Right ventricle myocardium inferior (tissue), 1 donor: ENCODE results near the gene CAMK2B. TPM values are rescaled to one million over a fixed set of nuclear protein-coding genes. Genes with fewer than 3 reads are reported as not detected.
"Not testable (repeated sequence)": the region's sequence is repeated elsewhere in the genome, so short reads cannot be mapped to it uniquely, and the experiment has no call there.

Experiments used
- ATAC-seq: fragments of 200-7000 bp; cut with Tn5 transposase; one replicate; pipeline ENCODE4 v1.9.1; 2020; ENCODE audit warnings: mild to moderate bottlenecking, moderate library complexity
- DNase-seq: peaks from one replicate; pipeline ENCODE4 v3.0.0; 2021; ENCODE audit errors: missing footprints
- intact Hi-C: fragments of 100-400 bp; cut with DNase I; formaldehyde crosslinking; loops from one replicate; pipeline ENCODE4 v1.11.0; 2022
- total RNA-seq: library from RNA; stranded (reverse); fragmentation: NEBNext Ultra II Directional; extraction: Animal tissue kit (Norgen Biotek cat#: 25700); gene quantifications from one replicate; pipeline ENCODE4 v1.2.1, GENCODE V29; 2021
- donor health status: DM: no; HTN: yes; CAD: no; lungs with severe emphysema.

CAMK2B gene
- total RNA-seq, 1 donor from 2014 or later = 95.4 TPM

- ATAC-seq (no peak), DNase-seq (no peak)
- intact Hi-C loops = no loop called here
Measured at GRCh38 chr7:44175730-44176129, 149.7 kb downstream of the CAMK2B start.

DNA sequence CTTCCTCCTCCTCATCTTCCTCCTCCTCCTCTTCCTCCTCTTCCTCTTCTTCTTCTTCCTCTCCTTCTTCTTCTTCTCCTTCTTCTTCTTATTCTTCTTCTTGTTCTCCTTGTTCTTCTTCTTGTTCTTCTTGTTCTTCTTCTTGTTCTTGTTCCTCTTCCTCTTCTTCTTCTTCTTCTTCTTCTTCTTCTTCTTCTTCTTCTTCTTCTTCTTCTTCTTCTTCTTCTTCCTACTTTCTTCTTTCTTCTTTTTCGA is 150.8 kb downstream of the CAMK2B start:
- ATAC-seq, intact Hi-C loops, DNase-seq: not testable (repeated sequence)

DNA sequence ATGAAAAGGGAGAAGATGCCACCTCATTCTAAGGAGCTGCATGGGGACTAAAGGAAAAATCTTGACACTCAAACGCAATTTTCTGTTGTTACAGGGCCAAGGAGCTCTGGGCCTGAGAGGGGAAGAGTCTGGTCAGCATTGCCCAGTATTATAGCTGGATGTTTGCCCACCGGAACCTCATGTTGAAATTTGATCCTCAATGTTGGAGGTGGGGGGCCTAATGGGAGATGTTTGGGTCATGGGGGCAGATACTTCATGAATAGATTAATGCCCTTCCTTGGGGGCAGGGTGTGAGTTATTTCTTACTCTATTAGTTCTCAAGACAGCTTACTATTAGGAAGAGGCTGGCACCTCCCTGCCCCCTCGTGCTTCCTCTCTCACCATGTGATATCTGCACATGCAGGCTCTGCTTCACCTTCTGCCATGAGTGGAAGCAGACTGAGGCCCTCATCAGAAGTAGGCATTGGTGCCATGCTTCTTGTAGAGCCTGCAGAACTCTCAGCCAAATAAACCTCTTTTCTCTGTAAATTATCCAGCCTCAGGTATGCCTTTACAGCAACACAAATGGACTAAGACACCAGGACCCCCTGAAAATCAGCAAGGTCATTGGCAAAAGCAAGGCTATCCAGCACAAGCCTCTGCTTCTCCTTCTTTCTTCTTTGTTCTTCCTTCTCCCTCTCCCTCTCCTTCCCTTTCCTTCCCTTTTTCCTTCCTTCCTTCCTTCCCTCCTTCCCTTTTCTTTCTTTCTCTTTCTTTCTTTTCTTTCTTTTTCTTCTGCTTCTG is 151.3 kb downstream of the CAMK2B start:
- ATAC-seq (no peak), DNase-seq (no peak)
- intact Hi-C loops = no loop called here

- intact Hi-C loops = no loop called here
- DNase-seq (no peak), ATAC-seq (no peak)
Measured at GRCh38 chr7:44172803-44173424, 152.5 kb downstream of the CAMK2B start.

DNA sequence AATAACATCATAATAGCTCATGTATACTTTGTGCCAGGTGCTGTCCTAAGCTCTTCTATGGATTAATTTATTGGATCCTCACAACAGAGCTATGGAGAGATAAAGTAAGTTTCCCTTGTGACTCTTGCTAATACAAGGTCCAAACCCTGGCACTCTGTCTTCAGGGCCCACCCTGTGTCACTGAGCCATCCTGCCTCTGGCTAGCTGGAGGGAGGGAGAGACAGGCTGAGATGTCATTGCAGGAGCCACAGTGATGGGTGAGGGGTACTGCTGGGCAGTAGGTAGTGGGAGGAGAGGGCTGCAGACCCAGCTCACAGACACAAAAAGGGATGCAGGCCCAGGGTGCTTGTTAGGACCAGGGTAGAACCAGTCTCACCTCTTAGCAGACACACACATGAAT is 153.0 kb downstream of the CAMK2B start:
- ATAC-seq = no peak
- no peak for DNase-seq
- intact Hi-C loops = no loop called here

DNA sequence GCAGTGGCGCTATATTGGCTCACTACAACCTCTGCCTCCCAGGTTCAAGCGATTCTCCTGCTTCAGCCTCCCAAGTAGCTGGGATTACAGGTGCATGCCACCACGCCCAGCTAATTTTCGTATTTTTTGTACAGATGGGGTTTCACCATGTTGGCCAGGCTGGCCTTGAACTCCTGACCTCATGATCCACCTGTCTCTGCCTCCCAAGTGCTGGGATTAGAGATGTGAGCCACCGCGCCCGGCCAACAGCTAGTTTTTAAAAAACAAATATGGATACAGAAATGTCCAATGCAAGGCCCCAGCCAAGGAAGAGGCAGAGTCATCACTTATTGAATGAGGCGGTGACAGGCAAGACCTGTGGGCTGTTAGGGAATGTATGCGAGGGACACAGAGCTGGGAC is 153.5 kb downstream of the CAMK2B start:
- ATAC-seq, intact Hi-C loops: not testable (repeated sequence)

DNA sequence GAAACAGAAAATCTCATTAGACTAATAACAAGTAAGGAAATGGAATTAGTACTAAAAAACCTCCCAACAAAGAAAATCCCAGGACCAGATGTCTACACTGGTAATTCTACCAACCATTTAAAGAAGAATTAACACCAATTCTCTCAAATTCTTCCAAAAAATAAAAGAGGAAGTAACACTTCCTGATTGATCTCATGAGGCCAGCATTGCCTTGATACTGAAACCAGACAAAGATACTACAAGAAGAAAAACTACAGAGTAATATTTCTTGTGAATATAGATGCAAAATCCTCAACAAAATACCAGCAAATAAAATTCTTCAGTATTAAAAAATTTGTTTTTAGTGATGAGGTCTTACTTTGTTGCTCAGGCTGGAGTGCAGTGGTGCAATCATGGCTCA is 157.5 kb downstream of the CAMK2B start:
- ATAC-seq (no peak), DNase-seq (no peak)
- intact Hi-C loops = no loop called here

More for the DNA sequence above, 153.5 kb downstream of the CAMK2B start:
- DNase-seq = not testable (repeated sequence)

Other genes starting within 250 kb of the CAMK2B start
- gene POLM, start 243.1 kb downstream of the CAMK2B start, total RNA-seq = 16.1 TPM
- 13.6 TPM for gene AEBP1, start 221.2 kb downstream of the CAMK2B start, total RNA-seq
- gene POLD2, start 202.0 kb downstream of the CAMK2B start, total RNA-seq = 87.3 TPM
- 3,838 TPM for gene MYL7, start 184.3 kb downstream of the CAMK2B start, total RNA-seq
- gene GCK, start 136.2 kb downstream of the CAMK2B start, total RNA-seq = 1.8 TPM
- 58.0 TPM for gene YKT6, start 124.6 kb downstream of the CAMK2B start, total RNA-seq
- gene NUDCD3, start 165.1 kb upstream of the CAMK2B start, total RNA-seq = 112 TPM
- gene NPC1L1, start 215.7 kb upstream of the CAMK2B start, total RNA-seq = 0.05 TPM
- gene DDX56, start 248.3 kb upstream of the CAMK2B start, total RNA-seq = 29.6 TPM